Anterior cingulate cortex (tissue), 58 donors: ENCODE data around the gene LGI4.

Experiments
- DNase-seq, 58 donors: peaks; one replicate each; lab custom pipeline; 2025; lab: John Stamatoyannopoulos, UW

LGI4 gene

GRCh38 chr19:35126624-35126959 is 8.3 kb downstream of the LGI4 start:
- peak in 39 of 58 donors; percentile 15 to 84 (median 58) for DNase-seq

DNA sequence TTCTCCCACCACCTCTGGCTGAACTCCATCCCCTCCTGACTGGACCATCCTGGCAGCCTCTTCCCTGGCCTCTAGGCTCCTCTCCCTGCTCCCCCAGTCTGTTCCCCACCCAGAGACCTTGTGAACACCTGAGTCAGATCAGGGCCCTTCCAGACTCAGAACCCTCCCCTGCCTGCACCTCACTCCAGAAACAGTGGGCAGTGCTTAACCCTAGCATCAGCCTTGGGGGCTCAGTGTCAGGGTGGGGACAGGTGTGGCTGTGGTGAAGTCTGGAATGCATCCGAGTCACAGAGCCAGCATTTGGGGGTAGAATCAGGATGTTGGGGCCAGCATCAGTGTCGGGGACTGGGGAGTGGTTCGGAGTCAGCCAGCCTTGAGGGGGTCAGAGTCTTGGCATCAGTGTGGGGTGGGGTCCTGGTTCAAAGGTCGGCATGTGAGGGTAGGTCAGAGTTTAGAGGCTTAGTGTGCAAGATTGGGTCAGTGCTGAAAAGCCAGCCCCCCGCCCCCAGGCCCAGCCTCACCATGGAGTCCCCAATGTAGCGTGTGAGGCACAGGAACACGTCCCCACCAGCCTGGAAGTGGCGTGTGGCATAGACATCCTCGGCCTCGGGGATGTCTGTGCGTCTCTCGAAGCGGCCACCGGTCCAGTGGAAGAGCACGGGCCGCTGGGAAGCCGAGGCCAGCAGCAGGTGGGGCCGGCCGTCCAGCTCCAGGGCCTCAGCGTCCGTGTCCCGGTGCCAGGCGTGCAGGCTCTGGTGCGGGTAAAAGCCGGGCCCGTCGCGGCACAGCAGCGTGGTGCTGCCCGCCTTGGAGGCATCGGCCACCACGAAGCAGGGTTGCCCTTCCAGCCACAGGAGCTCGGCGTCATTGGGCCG is 8.9 kb downstream of the LGI4 start:
- DNase-seq, result no peak

GRCh38 chr19:35125270-35125717 is 9.6 kb downstream of the LGI4 start:
- no peak for DNase-seq

GRCh38 chr19:35124098-35125060 is 10.5 kb downstream of the LGI4 start:
- peak; percentile 35 to 97 (median 93) for DNase-seq

GRCh38 chr19:35123573-35123972 is 11.3 kb downstream of the LGI4 start:
- peak in 17 of 58 donors; percentile 13 to 79 (median 43) for DNase-seq

DNA sequence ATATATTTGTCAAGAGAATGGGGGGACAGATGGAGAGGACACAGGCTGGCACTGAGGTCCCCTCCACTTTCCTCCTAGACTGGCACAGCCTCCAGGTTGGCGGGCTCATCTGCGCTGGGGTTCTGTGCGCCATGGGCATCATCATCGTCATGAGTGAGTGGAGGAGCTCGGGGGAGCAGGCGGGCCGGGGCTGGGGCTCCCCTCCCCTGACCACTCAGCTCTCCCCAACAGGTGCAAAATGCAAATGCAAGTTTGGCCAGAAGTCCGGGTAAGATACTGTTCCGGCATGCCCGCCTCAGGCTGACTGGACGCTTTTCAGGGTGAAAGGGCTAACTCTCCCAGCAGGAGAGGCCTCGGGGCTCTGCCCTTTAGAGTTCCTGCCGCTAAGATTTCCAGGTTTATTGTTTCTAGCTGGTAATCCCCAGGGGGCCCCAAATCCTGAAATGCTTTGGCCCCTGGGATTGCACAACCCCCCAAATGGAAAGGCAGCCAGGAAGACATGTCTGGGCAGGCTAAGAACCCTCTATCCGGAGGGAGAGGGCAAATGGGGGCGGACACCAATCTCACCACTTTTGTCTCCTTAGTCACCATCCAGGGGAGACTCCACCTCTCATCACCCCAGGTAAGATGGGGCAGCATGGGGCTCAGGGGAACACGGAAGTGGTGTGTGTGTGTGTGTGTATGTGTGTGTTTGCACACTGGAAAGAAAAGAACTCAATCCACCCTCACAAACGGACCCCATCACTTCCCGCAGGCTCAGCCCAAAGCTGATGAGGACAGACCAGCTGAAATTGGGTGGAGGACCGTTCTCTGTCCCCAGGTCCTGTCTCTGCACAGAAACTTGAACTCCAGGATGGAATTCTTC is 11.9 kb downstream of the LGI4 start:
- no peak for DNase-seq

GRCh38 chr19:35120898-35121297 is 14.0 kb downstream of the LGI4 start:
- no peak for DNase-seq

GRCh38 chr19:35120492-35120891 is 14.4 kb downstream of the LGI4 start:
- DNase-seq, result peak in 21 of 58 donors; percentile 17 to 63 (median 29)

GRCh38 chr19:35119578-35120155 is 15.2 kb downstream of the LGI4 start:
- DNase-seq, result no peak

DNA sequence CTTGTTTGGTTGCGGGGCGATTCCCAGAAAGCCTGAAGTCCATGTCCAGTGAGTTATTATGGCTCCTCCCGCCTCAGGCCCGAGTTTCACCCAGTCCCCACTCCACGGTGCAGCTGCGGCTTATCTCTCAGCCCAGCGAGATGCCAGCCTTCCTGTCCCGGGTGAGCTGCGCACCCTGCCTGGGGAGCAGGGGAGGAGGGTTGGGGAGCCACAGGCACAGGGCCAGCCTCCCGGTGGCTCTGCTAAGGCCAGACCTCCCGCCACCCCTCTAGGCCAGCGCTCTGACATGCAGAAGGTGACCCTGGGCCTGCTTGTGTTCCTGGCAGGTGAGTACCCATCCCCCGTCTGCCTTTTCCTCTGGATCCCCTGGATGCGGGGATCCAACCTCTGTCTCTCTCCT is 15.8 kb downstream of the LGI4 start:
- DNase-seq, result no peak

DNA sequence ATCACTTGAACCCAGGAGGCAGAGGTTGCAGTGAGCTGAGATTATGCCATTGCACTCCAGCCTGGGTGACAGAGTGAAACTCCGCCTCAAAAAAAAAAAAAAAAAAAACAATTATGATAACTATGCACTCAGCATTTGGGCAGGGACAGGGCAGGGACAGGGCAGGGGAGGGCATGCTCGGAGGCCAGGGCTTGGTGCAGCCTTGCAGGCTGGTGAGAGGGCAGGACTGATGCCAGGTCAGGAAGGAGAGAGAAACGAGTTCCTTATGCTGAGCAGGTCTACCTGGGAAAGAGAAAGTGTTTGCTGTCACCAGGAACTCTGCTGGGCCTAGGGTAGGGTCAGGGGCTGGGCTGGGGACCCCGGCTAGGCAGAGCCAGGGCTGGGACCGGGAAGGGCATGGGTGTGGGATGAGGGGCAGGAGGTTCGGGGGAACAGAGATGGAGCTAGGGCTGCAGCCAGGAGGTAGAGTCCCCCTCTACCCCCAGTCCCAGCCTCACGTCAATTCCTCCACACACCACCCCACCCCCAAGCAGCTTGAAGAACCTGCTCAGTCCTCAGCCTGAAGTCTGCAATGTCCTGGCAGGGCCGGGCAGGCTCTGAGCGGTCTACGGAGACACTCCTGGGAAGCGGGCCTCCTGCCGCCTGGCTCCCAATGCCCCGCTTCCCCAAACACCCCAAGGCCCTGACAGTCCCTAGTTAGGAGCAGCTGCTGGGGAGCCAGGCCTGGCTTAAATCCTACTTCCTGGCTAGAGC is 16.4 kb downstream of the LGI4 start:
- no peak for DNase-seq

DNA sequence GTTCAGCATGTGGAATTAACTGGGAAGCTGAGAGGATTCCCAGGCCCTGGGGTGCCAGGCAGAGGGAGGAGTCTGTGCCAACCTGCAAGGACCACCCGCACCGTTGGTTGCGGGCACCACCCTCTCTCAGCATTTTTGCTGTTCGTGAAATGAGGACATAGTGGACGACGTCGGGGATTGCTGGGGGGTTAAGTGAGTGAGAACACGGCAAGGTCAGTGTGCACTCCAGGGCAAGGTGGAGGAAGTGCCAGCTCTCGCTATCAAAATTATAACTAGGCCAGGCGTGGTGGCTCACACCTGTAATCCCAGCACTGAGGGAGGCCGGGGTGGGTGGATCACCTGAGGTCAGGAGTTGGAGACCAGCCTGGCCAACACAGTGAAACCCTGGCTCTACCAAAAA is 17.1 kb downstream of the LGI4 start:
- no peak for DNase-seq

- no peak for DNase-seq
These were observed 17.7 kb downstream of the LGI4 start for GRCh38 chr19:35117116-35117515.

DNA sequence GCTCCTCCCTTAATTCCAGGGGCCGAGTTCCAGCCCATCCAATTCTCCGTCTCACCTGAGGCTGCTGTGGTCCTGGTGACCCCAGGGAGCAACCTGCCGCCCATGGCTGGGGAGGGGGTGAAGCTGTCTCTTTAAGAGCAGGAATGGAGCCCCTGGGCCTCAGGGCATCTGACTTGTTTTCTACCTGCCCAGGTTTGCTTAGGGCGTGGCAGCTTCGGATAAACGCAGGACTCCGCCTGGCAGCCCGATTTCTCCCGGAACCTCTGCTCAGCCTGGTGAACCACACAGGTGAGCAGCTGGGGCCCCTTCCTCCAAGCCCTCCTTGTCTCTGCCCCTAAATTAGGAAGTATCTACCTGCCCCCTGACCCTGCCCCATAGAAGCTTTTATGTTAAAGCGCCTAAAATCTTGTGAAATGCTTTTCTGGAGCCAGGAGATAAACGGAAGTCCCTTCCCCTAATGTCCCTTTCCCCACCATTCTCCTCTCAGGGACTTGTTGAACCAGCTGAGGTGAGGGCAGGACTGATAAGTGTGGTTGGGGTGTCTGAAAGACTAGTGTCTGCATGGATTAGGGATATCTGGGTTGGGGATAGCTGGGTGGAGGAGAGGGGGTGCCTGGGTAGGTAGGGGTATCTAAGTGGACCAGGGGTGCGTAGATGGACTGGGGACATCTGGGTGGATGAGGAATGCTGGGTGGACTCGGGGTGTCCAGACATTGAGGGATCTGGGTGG is 18.6 kb downstream of the LGI4 start:
- no peak for DNase-seq

GRCh38 chr19:35115177-35115951 is 19.5 kb downstream of the LGI4 start, which contains the start of gene FXYD3:
FXYD3 (plus strand) TSS chr19:35115823; CDS start chr19:35119377, 3,554 bp downstream.
- DNase-seq, result peak in 57 of 58 donors; percentile 27 to 95 (median 84)

DNA sequence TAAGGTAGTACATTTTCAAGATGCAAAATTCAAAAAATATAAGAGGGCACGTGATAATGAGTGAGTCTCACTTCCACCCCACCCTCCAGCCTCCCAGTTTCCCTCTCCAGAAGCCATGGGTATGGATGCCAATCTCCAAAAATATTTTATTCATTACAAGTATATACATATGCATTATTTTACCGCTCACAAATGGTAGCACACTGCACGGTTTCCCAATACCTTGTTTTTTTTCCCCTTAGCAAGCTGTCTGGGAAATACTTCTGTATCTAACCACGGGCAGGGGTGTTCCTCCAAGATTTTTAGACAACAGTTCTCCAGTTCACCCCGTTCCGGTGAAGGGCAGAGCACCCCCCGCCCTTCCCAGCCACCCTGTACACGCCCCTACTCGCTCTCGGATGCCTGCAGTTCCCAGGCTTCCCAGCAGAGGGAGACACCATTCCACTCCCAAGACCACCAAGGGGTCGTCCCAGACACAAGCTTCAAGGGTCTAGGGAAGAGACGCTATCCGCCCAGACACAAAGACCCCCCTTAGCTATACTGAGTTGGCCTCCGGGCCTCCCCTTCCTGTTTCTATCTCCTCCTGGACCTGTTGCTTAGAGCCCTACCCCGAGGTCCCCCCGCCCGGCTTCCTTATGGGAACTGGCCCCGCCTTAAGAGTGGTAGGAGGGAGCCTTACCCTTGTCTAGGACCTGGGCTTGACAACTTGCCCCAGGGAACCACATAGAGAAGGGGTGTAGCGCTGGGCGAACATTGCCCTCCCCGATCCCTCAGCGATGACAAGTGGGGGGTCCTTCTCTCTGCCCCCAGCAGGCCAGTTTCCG is 20.3 kb downstream of the LGI4 start:
- peak in 56 of 58 donors; percentile 38 to 93 (median 79) for DNase-seq
